ENCODE measurements around the gene NAALADL1.

The NAALADL1 gene

GRCh38 chr11:65047581-65048422 is 10.6 kb downstream of the NAALADL1 start:
- DNase-seq = peak; percentile 44

DNA sequence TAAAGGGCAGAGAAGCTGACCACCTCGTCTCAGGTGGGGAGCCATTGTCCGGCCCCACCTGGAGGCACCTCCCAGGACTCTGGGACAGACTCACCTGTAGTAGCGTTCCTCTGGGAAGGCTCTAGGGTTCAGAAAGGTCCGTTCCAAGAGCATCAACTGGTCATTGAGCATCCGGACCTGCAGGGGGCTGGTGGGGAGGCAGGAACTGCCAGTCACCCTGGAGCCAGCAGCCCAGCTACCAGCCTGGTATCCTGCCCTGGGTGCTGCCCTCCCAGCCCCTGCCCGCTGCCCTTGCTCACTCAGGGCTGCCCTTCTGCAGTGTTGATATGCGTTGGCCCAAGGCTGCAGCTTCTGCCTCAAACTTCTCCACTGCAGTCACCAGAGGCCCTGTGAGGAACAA is 12.6 kb downstream of the NAALADL1 start:
- no peak for DNase-seq

DNA sequence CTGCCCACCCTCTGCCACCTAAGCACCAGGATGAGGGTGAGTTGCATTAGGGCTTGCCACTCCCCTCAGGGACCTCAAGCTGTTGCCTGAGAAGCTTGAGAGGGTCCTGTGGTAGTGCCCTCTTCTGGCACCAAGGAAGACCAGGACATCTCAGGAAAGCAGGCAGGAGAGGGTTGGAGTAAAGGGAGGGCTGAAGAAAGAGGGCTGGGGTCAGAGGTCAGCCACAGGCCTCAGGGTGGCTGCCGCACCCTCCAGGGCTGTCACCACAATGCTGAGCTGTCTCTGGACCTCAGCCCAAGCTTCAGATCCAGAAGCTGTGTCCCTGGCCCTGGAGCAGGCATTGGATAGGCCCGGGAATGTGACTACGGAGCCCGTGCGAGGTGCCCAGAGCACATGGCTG is 13.3 kb downstream of the NAALADL1 start:
- DNase-seq = no peak

DNA sequence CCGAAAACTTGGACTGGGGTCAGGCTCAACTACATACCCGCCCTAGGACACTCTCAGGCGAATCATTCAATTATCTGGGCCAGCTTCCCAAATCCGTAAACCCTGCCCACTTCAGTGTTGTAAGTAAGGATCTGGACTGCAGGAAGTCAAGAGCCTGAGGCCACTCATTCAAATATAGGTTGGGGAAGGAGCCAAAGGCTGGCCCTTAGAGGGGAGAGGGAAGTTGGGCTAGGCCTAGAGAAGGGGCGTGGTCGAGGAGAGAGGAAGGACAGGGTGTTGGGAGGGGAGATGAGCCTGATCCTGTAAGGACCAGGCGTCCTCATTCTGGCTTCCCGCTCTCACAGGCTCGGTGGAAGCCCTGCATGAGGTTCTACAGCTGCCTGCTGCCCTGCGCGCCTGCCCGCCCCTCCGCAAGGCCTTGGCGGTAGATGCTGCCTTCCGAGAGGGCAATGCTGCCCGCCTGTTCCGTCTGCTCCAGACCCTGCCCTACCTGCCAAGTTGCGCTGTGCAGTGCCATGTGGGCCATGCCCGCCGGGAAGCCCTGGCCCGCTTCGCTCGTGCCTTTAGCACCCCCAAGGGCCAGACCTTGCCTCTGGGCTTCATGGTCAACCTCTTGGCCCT is 14.4 kb downstream of the NAALADL1 start:
- DNase-seq = peak; percentile 45

GRCh38 chr11:65042891-65043290 is 15.5 kb downstream of the NAALADL1 start:
- DNase-seq = no peak

DNA sequence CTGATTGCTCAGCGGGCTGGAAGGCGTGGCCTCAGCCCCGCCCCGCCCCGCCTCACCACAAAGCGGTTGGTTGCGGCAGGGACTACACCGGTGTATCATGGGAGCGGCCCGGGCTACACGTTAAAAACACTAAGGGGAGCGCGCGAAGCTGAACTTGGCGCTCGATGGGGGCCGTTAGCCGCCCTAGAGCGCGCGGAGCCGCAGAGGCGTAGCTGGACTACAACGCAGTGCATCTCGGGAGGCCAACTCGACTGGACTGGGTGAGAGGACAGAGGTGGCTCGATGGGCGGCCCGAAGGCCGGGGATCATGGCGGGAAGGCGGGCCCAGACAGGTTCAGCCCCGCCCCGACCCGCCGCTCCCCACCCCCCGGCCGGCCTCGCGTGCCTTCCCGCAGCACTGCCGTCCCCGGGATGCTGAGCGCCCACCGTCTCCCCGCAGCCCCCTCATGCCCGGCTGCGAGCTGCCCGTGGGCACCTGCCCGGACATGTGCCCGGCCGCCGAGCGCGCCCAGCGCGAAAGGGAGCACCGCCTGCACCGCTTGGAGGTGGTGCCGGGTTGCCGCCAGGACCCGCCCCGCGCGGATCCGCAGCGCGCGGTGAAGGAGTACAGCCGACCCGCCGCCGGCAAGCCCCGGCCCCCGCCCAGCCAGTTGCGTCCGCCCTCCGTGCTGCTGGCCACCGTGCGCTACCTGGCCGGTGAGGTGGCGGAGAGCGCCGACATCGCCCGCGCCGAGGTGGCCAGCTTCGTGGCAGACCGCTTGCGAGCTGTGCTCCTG is 17.3 kb downstream of the NAALADL1 start, which contains the start of gene SAC3D1:
Gene SAC3D1 (plus strand): TSS at position 364 of the 776 bp plus-strand sequence. CDS start 83 bp downstream, at position 447.
- DNase-seq = peak; percentile 99

- DNase-seq = no peak
These were observed 17.9 kb downstream of the NAALADL1 start for GRCh38 chr11:65040520-65040846.

DNA sequence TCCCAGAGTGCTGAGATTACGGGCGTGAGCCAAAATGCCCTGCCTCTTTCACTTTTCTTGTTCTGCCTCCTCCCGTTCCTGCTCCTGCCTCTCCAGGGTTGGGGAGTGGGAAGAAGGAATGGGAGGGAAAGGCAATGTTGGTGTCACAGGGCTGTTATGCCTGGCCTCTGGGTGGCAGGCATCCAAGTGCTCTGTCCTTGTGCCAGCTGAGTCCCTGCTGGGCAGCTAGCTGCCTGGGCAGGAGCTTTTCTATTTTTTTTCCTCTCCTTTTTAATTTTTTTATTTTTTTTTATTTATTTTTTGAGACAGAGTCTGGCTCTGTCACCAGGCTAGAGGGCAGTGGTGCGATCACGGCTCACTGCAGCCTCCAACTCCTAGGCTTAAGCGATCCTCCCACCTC is 21.4 kb downstream of the NAALADL1 start:
- DNase-seq = no peak

- DNase-seq = no peak
These were observed 22.8 kb downstream of the NAALADL1 start for GRCh38 chr11:65035579-65035978.

- DNase-seq = no peak
These were observed 23.9 kb downstream of the NAALADL1 start for GRCh38 chr11:65034423-65034822.

- DNase-seq = no peak
These were observed 26.1 kb downstream of the NAALADL1 start for GRCh38 chr11:65032216-65032615.

GRCh38 chr11:65027213-65028067 is 30.9 kb downstream of the NAALADL1 start, which contains the start of gene SNX15:
TSS of gene SNX15 (plus strand) at chr11:65027439. CDS start at chr11:65027538, 99 bp downstream.
- DNase-seq = peak; percentile 99

DNA sequence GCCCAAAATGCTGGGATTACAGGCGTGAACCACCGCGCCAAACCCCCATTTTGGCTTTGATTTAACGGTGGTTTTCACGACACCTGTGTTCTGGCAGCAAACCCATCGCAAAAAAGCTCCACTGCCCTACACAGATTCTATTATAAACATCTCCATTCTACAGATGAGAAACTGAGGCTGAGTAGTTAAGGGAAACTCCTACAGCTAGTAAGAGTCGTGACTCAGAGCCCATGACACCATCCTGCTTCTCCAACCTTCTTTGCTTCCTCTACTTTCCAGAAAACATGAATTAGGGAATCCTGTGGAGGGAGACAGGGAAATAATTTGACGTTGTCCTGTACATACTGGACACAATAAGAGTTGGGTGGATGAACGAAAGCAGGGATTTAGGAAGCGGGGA is 31.5 kb downstream of the NAALADL1 start:
- DNase-seq = no peak

DNA sequence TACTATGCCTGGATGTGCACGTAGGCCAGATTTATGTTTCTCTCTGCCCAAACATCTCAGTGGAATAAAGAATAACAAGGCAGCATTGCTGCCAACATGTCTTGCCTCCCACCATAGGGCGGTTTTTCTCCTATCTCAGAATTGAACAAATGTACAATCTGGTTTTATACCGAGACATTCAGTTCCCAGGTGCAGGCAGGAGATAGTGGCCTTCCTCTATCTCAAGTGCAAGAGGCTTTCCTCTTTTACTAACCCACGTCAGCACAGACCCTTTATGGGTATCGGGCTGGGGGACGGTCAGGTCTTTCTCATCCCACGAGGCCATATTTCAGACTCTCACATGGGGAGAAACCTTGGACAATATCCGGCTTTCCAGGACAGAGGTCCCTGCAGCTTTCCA is 34.9 kb downstream of the NAALADL1 start:
- DNase-seq = peak; percentile 60

- no peak for DNase-seq
These were observed 36.8 kb downstream of the NAALADL1 start for GRCh38 chr11:65021509-65021908.

DNA sequence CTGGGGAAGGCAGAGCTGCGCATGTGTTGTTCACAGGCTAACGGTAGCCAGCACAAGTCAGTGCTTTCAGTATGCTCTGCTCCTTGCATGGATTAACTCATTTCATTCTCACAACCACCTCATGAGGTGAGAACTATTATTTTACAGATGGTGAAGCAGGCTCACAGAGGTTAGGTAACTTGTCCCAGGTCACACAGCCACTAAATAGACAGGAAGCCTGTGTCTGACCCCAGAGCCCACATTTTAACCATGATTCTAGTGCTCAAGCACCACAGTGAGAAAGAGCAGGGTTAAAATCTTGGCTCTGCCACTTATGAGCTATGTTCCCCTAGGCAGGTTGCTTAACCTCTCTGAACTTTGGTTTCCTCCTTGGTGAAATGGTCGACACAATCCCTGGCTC is 37.4 kb downstream of the NAALADL1 start:
- DNase-seq = no peak

GRCh38 chr11:65019824-65020223 is 38.5 kb downstream of the NAALADL1 start:
- DNase-seq = no peak

DNA sequence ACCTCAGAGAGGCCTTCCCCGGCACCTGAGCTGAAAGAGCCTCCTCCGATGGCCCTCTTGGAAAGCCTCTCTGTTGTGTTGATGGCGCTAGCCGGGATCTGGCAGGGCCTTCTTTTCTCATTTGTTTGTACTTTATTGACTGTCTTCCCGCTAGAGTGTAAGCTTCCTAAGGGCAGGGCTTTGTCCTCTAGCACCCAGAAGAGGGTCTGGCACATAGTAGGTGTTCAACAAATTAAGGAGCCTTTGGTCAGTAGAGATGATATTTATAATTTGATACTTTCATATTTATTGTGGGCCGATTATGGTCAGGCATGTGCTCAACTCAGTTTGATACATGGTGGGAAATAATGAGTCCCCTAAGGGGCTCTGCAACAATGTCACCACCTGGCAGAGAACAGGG is 40.4 kb downstream of the NAALADL1 start:
- DNase-seq = no peak

DNA sequence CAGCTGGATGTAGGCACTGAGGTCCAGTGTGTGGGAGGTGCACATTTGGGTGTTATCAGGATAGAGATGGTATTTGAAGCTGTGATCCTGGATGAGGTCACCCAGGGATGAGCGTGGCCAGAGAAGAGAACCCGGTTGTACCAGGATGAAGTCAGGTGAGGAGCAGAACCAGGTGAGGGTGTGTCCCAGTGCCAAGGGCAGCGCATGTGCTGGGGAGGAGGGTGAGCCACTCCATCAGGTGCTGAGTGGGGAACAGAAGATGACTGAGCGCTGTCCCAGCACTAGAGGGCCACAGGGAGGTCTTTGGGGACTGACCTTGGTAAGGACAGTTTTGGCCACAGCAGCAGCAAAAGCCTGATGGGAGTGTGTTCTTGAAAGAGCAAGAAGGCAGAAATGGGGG is 41.6 kb downstream of the NAALADL1 start:
- no peak for DNase-seq

GRCh38 chr11:65014726-65015227 is 43.6 kb downstream of the NAALADL1 start:
- peak; percentile 66 for DNase-seq

GRCh38 chr11:65013888-65014725 is 44.2 kb downstream of the NAALADL1 start, which contains the start of gene ARL2:
TSS of gene ARL2 (plus strand) at chr11:65014160. CDS start at chr11:65014208, 48 bp downstream.
- DNase-seq = peak; percentile 95
